ENCODE data around the gene RELT. TPM values are rescaled to one million over a fixed set of nuclear protein-coding genes. Genes with fewer than 3 reads are reported as not detected.

RELT gene
- total RNA-seq, 1 donor from 2014 or later, result 5.2 TPM

DNA sequence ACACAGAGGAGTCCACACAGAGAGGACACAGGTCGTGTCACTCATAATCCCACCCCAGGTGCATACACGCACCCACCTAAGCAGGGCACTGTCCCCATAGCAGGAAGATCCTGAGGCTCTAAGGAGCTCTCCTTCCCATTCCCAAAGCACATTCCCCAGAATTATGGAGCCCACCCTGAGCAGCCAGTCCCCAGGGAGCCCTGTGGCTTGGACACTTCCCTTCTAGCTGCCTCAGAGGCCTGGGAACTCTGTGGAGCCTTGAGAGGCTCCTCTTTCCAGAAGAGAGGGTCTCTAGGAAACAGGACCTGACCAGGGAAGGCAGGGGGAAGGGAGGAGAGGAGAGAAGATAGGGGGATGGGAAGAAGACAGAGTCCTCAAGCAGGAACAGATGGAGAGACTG is 38.4 kb upstream of the RELT start:
- no peaks in the 10 kb centered on the region for H3K27me3 ChIP-seq (ENCODE audit: insufficient read depth, low read length)
- no peaks in the 10 kb centered on the region for H3K9me3 ChIP-seq (ENCODE audit: insufficient read depth, low read depth, low read length)
- no peak for FAIRE-seq
- no peak overlapping the region for H3K9ac ChIP-seq (ENCODE audit: low read length)
- peaks cover 31% of the 10 kb centered on the region for H3K4me1 ChIP-seq (ENCODE audit: insufficient read depth, low read length)
- H2AFZ ChIP-seq (ENCODE audit: low read depth, low read length), result no peak overlapping the region
- Mint-ChIP-seq H3K27me3 (ENCODE audit: low read depth, unreplicated experiment) (no peaks in the 10 kb centered on the region), H3K36me3 (ENCODE audit: low read depth, unreplicated experiment) (peaks cover 4% of the 10 kb centered on the region), H3K9me3 (ENCODE audit: unreplicated experiment) (no peaks in the 10 kb centered on the region), H3K4me1 (ENCODE audit: low read depth, unreplicated experiment) (peaks cover 41% of the 10 kb centered on the region), H3K4me3 (ENCODE audit: unreplicated experiment) (peak overlapping the region; percentile 41), H3K27ac (ENCODE audit: unreplicated experiment) (no peak overlapping the region)
- H3K36me3 ChIP-seq (ENCODE audit: insufficient read depth, low read length), result peaks cover 7% of the 10 kb centered on the region
- H4K20me1 ChIP-seq (ENCODE audit: insufficient read depth, low read length), result peaks cover 96% of the 10 kb centered on the region
- no peak overlapping the region for H3K4me2 ChIP-seq (ENCODE audit: low read length)
- no peak overlapping the region for H3K4me3 ChIP-seq (ENCODE audit: insufficient read depth, low read depth, low read length)
- TF ChIP-seq EZH2 (IDR thresholded peaks at IDR 0.05; ENCODE audit: insufficient read depth, low read length) (no peak), CTCF (IDR thresholded peaks at IDR 0.05; ENCODE audit: insufficient read depth, low read depth, low read length) (no peak)
- H3K79me2 ChIP-seq (ENCODE audit: insufficient read depth, low read length), result peaks cover 87% of the 10 kb centered on the region
- no peak for DNase-seq (ENCODE audit: low read depth)
- H3K27ac ChIP-seq (ENCODE audit: low read depth, low read length), result no peak overlapping the region

- Histone ChIP-seq H3K36me3 (ENCODE audit: insufficient read depth, low read length) (peaks cover 7% of the 10 kb centered on the region), H3K4me2 (ENCODE audit: low read length) (no peak overlapping the region), H4K20me1 (ENCODE audit: insufficient read depth, low read length) (peaks cover 95% of the 10 kb centered on the region), H3K4me3 (ENCODE audit: insufficient read depth, low read depth, low read length) (no peak overlapping the region), H2AFZ (ENCODE audit: low read depth, low read length) (no peak overlapping the region), H3K79me2 (ENCODE audit: insufficient read depth, low read length) (peaks cover 86% of the 10 kb centered on the region), H3K27me3 (ENCODE audit: insufficient read depth, low read length) (no peaks in the 10 kb centered on the region), H3K4me1 (ENCODE audit: insufficient read depth, low read length) (peaks cover 29% of the 10 kb centered on the region), H3K27ac (ENCODE audit: low read depth, low read length) (no peak overlapping the region), H3K9me3 (ENCODE audit: insufficient read depth, low read depth, low read length) (no peaks in the 10 kb centered on the region), H3K9ac (ENCODE audit: low read length) (no peak overlapping the region)
- DNase-seq (ENCODE audit: low read depth) (no peak), FAIRE-seq (no peak)
- H3K4me3 Mint-ChIP-seq (ENCODE audit: unreplicated experiment), result no peak overlapping the region
- peaks cover 37% of the 10 kb centered on the region for H3K4me1 Mint-ChIP-seq (ENCODE audit: low read depth, unreplicated experiment)
- H3K27me3 Mint-ChIP-seq (ENCODE audit: low read depth, unreplicated experiment), result no peaks in the 10 kb centered on the region
- H3K36me3 Mint-ChIP-seq (ENCODE audit: low read depth, unreplicated experiment), result peaks cover 4% of the 10 kb centered on the region
- no peak overlapping the region for H3K27ac Mint-ChIP-seq (ENCODE audit: unreplicated experiment)
- no peak for TF ChIP-seq EZH2 (IDR thresholded peaks at IDR 0.05; ENCODE audit: insufficient read depth, low read length)
- no peak for TF ChIP-seq CTCF (IDR thresholded peaks at IDR 0.05; ENCODE audit: insufficient read depth, low read depth, low read length)
- H3K9me3 Mint-ChIP-seq (ENCODE audit: unreplicated experiment), result no peaks in the 10 kb centered on the region
Measured at GRCh38 chr11:73338279-73338678, 37.9 kb upstream of the RELT start.

DNA sequence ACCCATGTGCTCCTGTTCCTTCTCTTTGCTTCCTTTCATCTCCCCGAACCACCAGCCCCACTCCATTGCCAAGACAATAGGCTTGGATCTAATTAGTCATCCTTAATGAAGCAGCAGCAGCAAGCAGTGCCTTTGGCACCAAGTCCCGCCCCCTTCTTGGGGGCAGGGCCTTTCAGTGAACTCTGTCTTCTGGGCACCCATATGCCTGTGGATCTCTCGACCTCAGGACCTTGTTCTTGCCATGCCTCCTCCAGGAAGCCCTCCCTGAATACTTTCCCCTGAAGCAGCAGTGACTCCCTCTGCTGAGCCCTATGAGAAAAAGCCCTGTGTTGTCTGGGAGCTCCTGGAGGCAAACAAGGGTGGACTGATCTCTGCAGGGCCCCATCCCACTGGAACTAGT is 36.0 kb upstream of the RELT start:
- no peak for FAIRE-seq
- Mint-ChIP-seq H3K27me3 (ENCODE audit: low read depth, unreplicated experiment) (no peaks in the 10 kb centered on the region), H3K36me3 (ENCODE audit: low read depth, unreplicated experiment) (peaks cover 4% of the 10 kb centered on the region), H3K27ac (ENCODE audit: unreplicated experiment) (no peak overlapping the region), H3K4me1 (ENCODE audit: low read depth, unreplicated experiment) (peaks cover 24% of the 10 kb centered on the region), H3K4me3 (ENCODE audit: unreplicated experiment) (no peak overlapping the region), H3K9me3 (ENCODE audit: unreplicated experiment) (no peaks in the 10 kb centered on the region)
- Histone ChIP-seq H3K9me3 (ENCODE audit: insufficient read depth, low read depth, low read length) (no peaks in the 10 kb centered on the region), H3K4me3 (ENCODE audit: insufficient read depth, low read depth, low read length) (no peak overlapping the region), H4K20me1 (ENCODE audit: insufficient read depth, low read length) (peaks cover 95% of the 10 kb centered on the region), H3K4me2 (ENCODE audit: low read length) (no peak overlapping the region), H3K4me1 (ENCODE audit: insufficient read depth, low read length) (peaks cover 19% of the 10 kb centered on the region), H3K36me3 (ENCODE audit: insufficient read depth, low read length) (peaks cover 7% of the 10 kb centered on the region), H2AFZ (ENCODE audit: low read depth, low read length) (no peak overlapping the region), H3K9ac (ENCODE audit: low read length) (no peak overlapping the region), H3K79me2 (ENCODE audit: insufficient read depth, low read length) (peaks cover 87% of the 10 kb centered on the region), H3K27ac (ENCODE audit: low read depth, low read length) (no peak overlapping the region), H3K27me3 (ENCODE audit: insufficient read depth, low read length) (no peaks in the 10 kb centered on the region)
- no peak for TF ChIP-seq CTCF (IDR thresholded peaks at IDR 0.05; ENCODE audit: insufficient read depth, low read depth, low read length)
- no peak for TF ChIP-seq EZH2 (IDR thresholded peaks at IDR 0.05; ENCODE audit: insufficient read depth, low read length)
- DNase-seq (ENCODE audit: low read depth), result no peak

All from astrocyte (in vitro differentiated cells and primary cell).